Epithelial cell of esophagus (primary cell): ENCODE data around the gene TDP2.

ENCODE experiments used
- DNase-seq: peaks from one replicate; pipeline ENCODE4 v3.0.0; 2010; ENCODE audit warnings: low read depth
- H3K4me3 ChIP-seq: 2 replicates; pipeline ENCODE4 v1.5.1; 2011; ENCODE audit warnings: mild to moderate bottlenecking, low read length, control low read depth
- CTCF ChIP-seq: IDR thresholded peaks from 2 replicates; pipeline ENCODE4 v1.5.1; 2011; ENCODE audit warnings: low read depth, mild to moderate bottlenecking, low read length, control low read depth, inconsistent platforms; ENCODE audit not compliant: insufficient read depth; ENCODE audit errors: missing control alignments

TDP2 gene

GRCh38 chr6:24658573-24659560 is 7.8 kb downstream of the TDP2 start:
- peak; percentile 93 for DNase-seq
- no peak overlapping the region for H3K4me3 ChIP-seq
- no peak for TF ChIP-seq CTCF

GRCh38 chr6:24655215-24655614 is 11.5 kb downstream of the TDP2 start:
- TF ChIP-seq CTCF: no peak
- no peak overlapping the region for H3K4me3 ChIP-seq
- DNase-seq: no peak

DNA sequence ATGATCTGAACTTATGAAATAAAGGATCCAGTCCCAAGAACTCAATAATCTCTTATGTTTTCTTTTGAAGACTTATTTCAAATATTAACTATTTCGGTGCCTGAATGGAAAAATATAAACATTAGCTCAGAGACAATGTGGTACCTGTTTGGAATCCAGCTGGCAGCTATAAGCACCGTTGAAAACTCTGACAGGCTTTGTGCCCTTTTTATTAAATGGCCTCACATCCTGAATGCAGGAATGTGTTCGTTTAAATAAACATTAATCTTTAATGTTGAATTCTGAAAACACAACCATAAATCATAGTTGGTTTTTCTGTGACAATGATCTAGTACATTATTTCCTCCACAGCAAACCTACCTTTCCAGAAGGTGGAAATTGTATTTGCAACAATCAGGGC is 16.3 kb downstream of the TDP2 start:
- no peak overlapping the region for H3K4me3 ChIP-seq
- no peak for DNase-seq
- no peak for TF ChIP-seq CTCF

GRCh38 chr6:24649691-24650090 is 17.0 kb downstream of the TDP2 start:
- no peak for DNase-seq
- H3K4me3 ChIP-seq: no peak overlapping the region
- TF ChIP-seq CTCF: no peak

DNA sequence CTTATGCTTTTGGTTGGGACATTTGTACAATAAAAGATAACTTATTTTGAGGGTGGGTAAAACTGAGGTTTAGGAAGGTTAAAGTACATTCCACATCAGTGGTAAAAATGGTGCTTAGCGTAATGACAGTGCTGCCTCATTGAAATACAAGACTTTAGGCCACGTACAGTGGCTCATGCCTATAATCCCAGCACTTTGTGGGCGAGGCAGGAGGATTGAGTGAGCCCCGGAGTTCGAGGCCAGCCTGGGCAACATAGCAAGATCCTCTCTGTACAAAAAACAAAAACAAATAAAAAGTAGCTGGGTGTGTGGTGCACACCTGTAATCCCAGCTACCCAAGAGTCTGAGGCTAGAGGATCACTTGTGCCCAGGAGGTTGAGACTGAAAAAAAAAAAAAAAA is 18.4 kb downstream of the TDP2 start:
- TF ChIP-seq CTCF: no peak
- no peak for DNase-seq

GRCh38 chr6:24646771-24647170 is 19.9 kb downstream of the TDP2 start:
- peak; percentile 92 for DNase-seq
- H3K4me3 ChIP-seq: no peak overlapping the region
- TF ChIP-seq CTCF: no peak

More for the DNA sequence above, 18.4 kb downstream of the TDP2 start:
- no peak overlapping the region for H3K4me3 ChIP-seq
